DND-41 (cell line): ENCODE data around the gene POLH.

Experiments
- CTCF ChIP-seq: IDR thresholded peaks from 2 replicates; pipeline ENCODE4 v1.5.1; 2012; ENCODE audit warnings: borderline replicate concordance, low read length, moderate library complexity, mild to moderate bottlenecking; ENCODE audit not compliant: poor library complexity, severe bottlenecking; ENCODE audit errors: extremely low read depth
- EZH2 ChIP-seq: IDR thresholded peaks from 3 replicates; pipeline ENCODE4 v1.6.1; 2012; ENCODE audit warnings: borderline replicate concordance, low read depth, mild to moderate bottlenecking, moderate library complexity, low read length, inconsistent platforms; ENCODE audit not compliant: severe bottlenecking

GRCh38 chr6:43588194-43588593, 12.2 kb downstream of the POLH start:
- TF ChIP-seq EZH2 (no peak), CTCF (no peak)
